ENCODE results near the gene CXXC4.

The CXXC4 gene

GRCh38 chr4:104494822-104495559 is at the start of gene CXXC4:
TSS of gene CXXC4 (minus strand) at chr4:104494894. CDS start at chr4:104491802, 3,092 bp downstream.
- Mint-ChIP-seq H3K4me1 (peaks cover 44% of the 10 kb centered on the region), H3K27ac (peak within 1 kb of the TSS; percentile 23), H3K9me3 (no peaks in the 10 kb centered on the region), H3K4me3 (peak within 1 kb of the TSS; percentile 80), H3K36me3 (no peaks in the 10 kb centered on the region)
- DNase-seq (ENCODE audit: low spot score in 2 of 2) (no peak), ATAC-seq (peak; percentile 45)

GRCh38 chr4:104533156-104533555 is 38.5 kb upstream of the CXXC4 start:
- no peak overlapping the region for H3K27ac Mint-ChIP-seq
- no peaks in the 10 kb centered on the region for H3K4me1 Mint-ChIP-seq
- ATAC-seq (no peak), DNase-seq (ENCODE audit: low spot score in 2 of 2) (no peak)
- H3K36me3 Mint-ChIP-seq: no peaks in the 10 kb centered on the region
- H3K9me3 Mint-ChIP-seq: no peaks in the 10 kb centered on the region
- H3K4me3 Mint-ChIP-seq: no peak overlapping the region

- Mint-ChIP-seq H3K9me3 (peaks cover 2% of the 10 kb centered on the region), H3K4me1 (no peaks in the 10 kb centered on the region), H3K36me3 (no peaks in the 10 kb centered on the region), H3K27ac (no peak overlapping the region), H3K4me3 (no peak overlapping the region)
- ATAC-seq: no peak
- DNase-seq (ENCODE audit: low spot score in 2 of 2): no peak
Observed at GRCh38 chr4:104532677-104533076, 38.0 kb upstream of the CXXC4 start.

- Mint-ChIP-seq H3K36me3 (no peaks in the 10 kb centered on the region), H3K27ac (no peak overlapping the region), H3K4me1 (no peaks in the 10 kb centered on the region)
Observed at GRCh38 chr4:104531390-104531789, 36.7 kb upstream of the CXXC4 start.

GRCh38 chr4:104530426-104530825 is 35.7 kb upstream of the CXXC4 start:
- DNase-seq (ENCODE audit: low spot score in 2 of 2) (no peak), ATAC-seq (no peak)
- no peak overlapping the region for H3K4me3 Mint-ChIP-seq
- no peak overlapping the region for H3K27ac Mint-ChIP-seq
- H3K9me3 Mint-ChIP-seq: peaks cover 2% of the 10 kb centered on the region
- no peaks in the 10 kb centered on the region for H3K36me3 Mint-ChIP-seq
- H3K4me1 Mint-ChIP-seq: no peaks in the 10 kb centered on the region

More at GRCh38 chr4:104531390-104531789, 36.7 kb upstream of the CXXC4 start:
- DNase-seq (ENCODE audit: low spot score in 2 of 2) (no peak), ATAC-seq (no peak)
- peaks cover 2% of the 10 kb centered on the region for H3K9me3 Mint-ChIP-seq
- H3K4me3 Mint-ChIP-seq: no peak overlapping the region

- no peaks in the 10 kb centered on the region for H3K4me1 Mint-ChIP-seq
- DNase-seq (ENCODE audit: low spot score in 2 of 2): no peak
- H3K9me3 Mint-ChIP-seq: peaks cover 2% of the 10 kb centered on the region
- H3K27ac Mint-ChIP-seq: no peak overlapping the region
- no peak overlapping the region for H3K4me3 Mint-ChIP-seq
- H3K36me3 Mint-ChIP-seq: no peaks in the 10 kb centered on the region
- ATAC-seq: no peak
Observed at GRCh38 chr4:104524591-104524990, 29.9 kb upstream of the CXXC4 start.

GRCh38 chr4:104524026-104524425 is 29.3 kb upstream of the CXXC4 start:
- Mint-ChIP-seq H3K36me3 (no peaks in the 10 kb centered on the region), H3K4me1 (no peaks in the 10 kb centered on the region), H3K4me3 (no peak overlapping the region), H3K27ac (no peak overlapping the region), H3K9me3 (peaks cover 2% of the 10 kb centered on the region)
- ATAC-seq: no peak
- DNase-seq (ENCODE audit: low spot score in 2 of 2): no peak

GRCh38 chr4:104519588-104519987 is 24.9 kb upstream of the CXXC4 start:
- Mint-ChIP-seq H3K27ac (no peak overlapping the region), H3K9me3 (no peaks in the 10 kb centered on the region), H3K4me3 (no peak overlapping the region), H3K4me1 (no peaks in the 10 kb centered on the region), H3K36me3 (no peaks in the 10 kb centered on the region)
- no peak for ATAC-seq
- no peak for DNase-seq (ENCODE audit: low spot score in 2 of 2)

- Mint-ChIP-seq H3K27ac (no peak overlapping the region), H3K36me3 (no peaks in the 10 kb centered on the region), H3K9me3 (no peaks in the 10 kb centered on the region), H3K4me1 (no peaks in the 10 kb centered on the region), H3K4me3 (no peak overlapping the region)
- DNase-seq (ENCODE audit: low spot score in 2 of 2) (no peak), ATAC-seq (no peak)
Observed at GRCh38 chr4:104516884-104517283, 22.2 kb upstream of the CXXC4 start.

- Mint-ChIP-seq H3K36me3 (no peaks in the 10 kb centered on the region), H3K27ac (no peak overlapping the region), H3K4me3 (no peak overlapping the region), H3K9me3 (no peaks in the 10 kb centered on the region), H3K4me1 (no peaks in the 10 kb centered on the region)
- ATAC-seq (no peak), DNase-seq (ENCODE audit: low spot score in 2 of 2) (no peak)
Observed at GRCh38 chr4:104508224-104508623, 13.5 kb upstream of the CXXC4 start.

- no peak overlapping the region for H3K27ac Mint-ChIP-seq
- H3K36me3 Mint-ChIP-seq: no peaks in the 10 kb centered on the region
- DNase-seq (ENCODE audit: low spot score in 2 of 2): no peak
- ATAC-seq: no peak
- no peaks in the 10 kb centered on the region for H3K4me1 Mint-ChIP-seq
- no peaks in the 10 kb centered on the region for H3K9me3 Mint-ChIP-seq
- H3K4me3 Mint-ChIP-seq: no peak overlapping the region
Observed at GRCh38 chr4:104507112-104507511, 12.4 kb upstream of the CXXC4 start.

GRCh38 chr4:104504536-104504935 is 9.8 kb upstream of the CXXC4 start:
- no peaks in the 10 kb centered on the region for H3K9me3 Mint-ChIP-seq
- no peaks in the 10 kb centered on the region for H3K36me3 Mint-ChIP-seq
- no peak for DNase-seq (ENCODE audit: low spot score in 2 of 2)

GRCh38 chr4:104502471-104502870 is 7.8 kb upstream of the CXXC4 start:
- H3K9me3 Mint-ChIP-seq: no peaks in the 10 kb centered on the region
- no peak for ATAC-seq
- no peak for DNase-seq (ENCODE audit: low spot score in 2 of 2)
- no peaks in the 10 kb centered on the region for H3K4me1 Mint-ChIP-seq
- H3K4me3 Mint-ChIP-seq: no peak overlapping the region
- no peaks in the 10 kb centered on the region for H3K36me3 Mint-ChIP-seq
- no peak overlapping the region for H3K27ac Mint-ChIP-seq

More at GRCh38 chr4:104504536-104504935, 9.8 kb upstream of the CXXC4 start:
- no peak for ATAC-seq
- no peaks in the 10 kb centered on the region for H3K4me1 Mint-ChIP-seq
- no peak overlapping the region for H3K4me3 Mint-ChIP-seq
- H3K27ac Mint-ChIP-seq: no peak overlapping the region

GRCh38 chr4:104501290-104501689 is 6.6 kb upstream of the CXXC4 start:
- Mint-ChIP-seq H3K36me3 (no peaks in the 10 kb centered on the region), H3K9me3 (no peaks in the 10 kb centered on the region), H3K4me3 (no peak overlapping the region), H3K4me1 (no peaks in the 10 kb centered on the region), H3K27ac (no peak overlapping the region)
- no peak for DNase-seq (ENCODE audit: low spot score in 2 of 2)
- ATAC-seq: no peak

GRCh38 chr4:104500442-104500841 is 5.7 kb upstream of the CXXC4 start:
- DNase-seq (ENCODE audit: low spot score in 2 of 2): no peak
- peaks cover 4% of the 10 kb centered on the region for H3K4me1 Mint-ChIP-seq
- no peaks in the 10 kb centered on the region for H3K9me3 Mint-ChIP-seq
- no peak overlapping the region for H3K4me3 Mint-ChIP-seq
- no peaks in the 10 kb centered on the region for H3K36me3 Mint-ChIP-seq
- H3K27ac Mint-ChIP-seq: no peak overlapping the region
- no peak for ATAC-seq

GRCh38 chr4:104494185-104494584 is 509 bp downstream of the CXXC4 start:
- Mint-ChIP-seq H3K36me3 (no peaks in the 10 kb centered on the region), H3K27ac (no peak overlapping the region), H3K4me1 (peaks cover 47% of the 10 kb centered on the region)

More at GRCh38 chr4:104494185-104494584, 509 bp downstream of the CXXC4 start:
- Mint-ChIP-seq H3K4me3 (peak overlapping the region; percentile 80), H3K9me3 (no peaks in the 10 kb centered on the region)
- no peak for DNase-seq (ENCODE audit: low spot score in 2 of 2)
- no peak for ATAC-seq
